H54 (cell line): ENCODE results near the gene EIF3K.

Experiments
- DNase-seq: peaks from one replicate; pipeline ENCODE4 v3.0.0; 2011; ENCODE audit warnings: low spot score, mixed read lengths; ENCODE audit not compliant: insufficient read length
- FAIRE-seq: peaks from 3 replicates; lab custom pipeline; 2011; peaks lifted over from hg19 to GRCh38; lab: Jason Lieb, UNC
- POLR2A ChIP-seq: IDR thresholded peaks from 2 replicates; pipeline ENCODE4 v1.6.1; 2011; ENCODE audit warnings: low read depth, mild to moderate bottlenecking, low read length

Gene EIF3K

DNA sequence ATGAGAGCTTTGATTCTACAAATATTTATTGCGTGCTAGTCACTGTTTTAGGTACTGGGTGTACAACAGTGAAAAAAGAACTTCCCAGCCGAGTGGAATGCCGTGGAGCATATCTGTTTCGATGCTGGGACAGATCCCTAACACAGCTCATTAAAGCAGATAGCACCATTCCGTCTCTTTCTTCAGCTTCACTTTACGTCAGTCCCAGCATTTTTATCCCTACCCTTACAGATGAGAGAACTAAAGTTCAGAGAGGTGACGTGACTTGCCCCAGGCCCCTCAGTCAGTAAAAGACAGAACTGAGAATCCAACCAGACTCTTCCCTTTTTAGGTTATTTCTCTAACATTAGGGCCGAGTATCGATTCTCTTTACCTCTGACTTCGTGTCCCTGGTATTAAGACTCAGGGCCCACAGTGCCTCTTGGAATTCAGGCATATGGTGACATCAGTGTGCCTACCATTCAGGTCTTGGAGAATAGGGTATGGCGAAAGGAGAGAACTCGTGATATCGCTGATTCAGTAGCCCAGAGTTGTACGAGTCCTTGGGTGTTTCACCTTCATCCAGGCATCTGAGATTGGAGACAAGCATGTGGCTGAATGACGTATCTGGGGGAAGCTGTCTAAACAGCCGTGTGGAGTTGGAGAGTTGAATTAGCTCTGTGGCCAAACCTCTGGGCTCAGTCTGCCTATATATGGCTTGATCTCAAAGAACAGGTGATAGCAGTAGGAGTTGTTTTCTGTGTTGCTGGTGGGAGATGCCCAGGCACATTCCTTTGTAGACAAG lies 55.6 kb downstream of the EIF3K start:
- no peak for FAIRE-seq
- DNase-seq = no peak
- TF ChIP-seq POLR2A = no peak

DNA sequence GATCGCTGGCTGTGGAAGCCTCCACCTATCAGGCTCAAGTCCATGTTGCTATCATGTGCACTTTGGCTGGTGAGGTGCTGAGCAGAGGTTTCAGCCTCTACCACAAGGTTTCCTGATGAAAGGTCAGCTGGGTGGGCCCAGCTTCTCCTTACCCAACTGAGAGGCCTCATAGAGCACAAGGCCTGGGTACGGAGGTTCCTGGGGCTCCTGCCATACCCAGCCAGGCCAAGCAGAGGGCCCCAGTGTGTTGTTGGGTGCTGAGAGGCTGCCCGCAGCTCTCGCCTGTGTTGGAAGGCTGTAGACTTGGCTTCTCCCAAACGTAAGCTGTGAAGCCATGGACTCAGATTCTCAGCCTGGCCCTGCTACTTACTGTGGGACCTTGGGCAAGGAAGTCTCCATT lies 56.6 kb downstream of the EIF3K start:
- TF ChIP-seq POLR2A = no peak
- DNase-seq (no peak), FAIRE-seq (no peak)

DNA sequence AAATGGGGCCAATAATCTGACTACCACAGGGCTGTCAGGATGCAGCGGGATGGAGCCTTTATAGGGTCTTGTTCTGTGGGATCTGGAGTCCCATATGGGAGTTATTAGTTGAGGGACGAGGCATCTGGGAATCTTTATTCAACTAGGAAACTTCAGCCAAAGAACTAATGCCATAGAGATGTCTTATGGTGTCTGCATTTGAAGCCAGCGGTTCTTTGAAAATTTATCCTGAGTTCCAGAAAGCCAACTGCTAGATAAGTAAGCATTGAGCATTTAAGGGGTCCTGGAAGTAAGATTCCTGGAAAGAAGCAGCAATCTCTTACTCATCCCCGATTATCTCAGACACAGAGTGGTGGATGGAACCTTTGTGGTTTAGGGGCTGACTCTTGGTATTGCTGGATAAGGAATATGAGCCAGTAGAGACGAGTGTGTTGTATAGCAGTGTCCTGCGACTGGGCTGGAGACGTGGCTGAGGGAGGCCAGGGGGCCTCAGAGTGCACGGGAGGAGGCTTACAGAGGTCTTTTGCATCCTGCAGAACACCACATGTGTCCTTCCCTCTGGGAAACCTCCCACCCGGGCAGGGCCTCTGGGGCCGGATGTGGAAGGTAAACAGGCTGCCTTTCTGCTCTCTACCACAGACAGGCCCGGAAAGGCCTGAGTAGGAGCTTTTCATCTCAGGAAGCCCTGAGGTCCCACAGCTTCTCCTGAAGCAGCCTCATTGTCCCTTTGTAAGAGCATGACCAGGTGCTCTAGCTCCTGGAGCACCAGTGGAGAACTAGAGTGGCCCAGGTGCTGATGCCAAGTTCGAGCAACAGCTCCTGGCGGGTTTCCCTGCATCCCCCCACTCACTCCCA lies 57.3 kb downstream of the EIF3K start:
- no peak for TF ChIP-seq POLR2A
- FAIRE-seq (no peak), DNase-seq (no peak)

DNA sequence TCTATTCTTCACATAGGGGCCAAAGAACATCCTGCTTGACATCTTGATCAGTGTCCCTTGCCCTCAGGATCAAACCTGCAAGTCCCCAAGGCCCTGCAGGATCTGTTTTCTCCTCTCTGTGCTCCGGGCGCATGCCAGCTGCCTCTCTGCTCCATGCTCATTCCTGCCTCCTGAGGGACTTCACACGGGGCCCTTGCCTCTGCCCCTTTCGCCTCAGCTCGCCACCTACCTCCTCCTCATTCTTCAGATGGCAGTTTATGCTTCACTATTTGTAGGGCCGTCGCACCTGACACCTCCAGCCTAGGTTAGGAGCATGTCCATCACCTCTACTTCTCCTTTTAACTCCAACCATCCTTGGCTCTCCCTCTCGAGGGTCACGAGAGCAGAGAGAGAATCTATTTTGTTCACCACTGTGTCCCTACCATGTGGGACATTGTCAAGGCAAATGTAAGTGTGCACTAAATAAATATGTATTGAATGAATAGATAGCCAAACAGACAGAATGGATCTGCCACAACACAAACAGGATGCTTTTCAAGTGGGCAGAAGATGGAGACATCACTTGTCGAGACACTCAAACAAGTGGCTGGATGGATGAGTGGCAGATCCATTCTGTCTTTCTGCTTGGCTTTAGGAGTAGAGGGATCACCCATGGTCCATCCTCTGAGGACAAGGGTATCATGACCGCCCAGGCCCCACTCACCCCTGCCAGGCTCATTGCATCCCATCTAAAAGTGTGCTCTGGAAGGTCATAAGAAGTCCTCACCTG lies 58.1 kb downstream of the EIF3K start:
- DNase-seq = no peak
- TF ChIP-seq POLR2A = no peak
- FAIRE-seq = no peak

DNA sequence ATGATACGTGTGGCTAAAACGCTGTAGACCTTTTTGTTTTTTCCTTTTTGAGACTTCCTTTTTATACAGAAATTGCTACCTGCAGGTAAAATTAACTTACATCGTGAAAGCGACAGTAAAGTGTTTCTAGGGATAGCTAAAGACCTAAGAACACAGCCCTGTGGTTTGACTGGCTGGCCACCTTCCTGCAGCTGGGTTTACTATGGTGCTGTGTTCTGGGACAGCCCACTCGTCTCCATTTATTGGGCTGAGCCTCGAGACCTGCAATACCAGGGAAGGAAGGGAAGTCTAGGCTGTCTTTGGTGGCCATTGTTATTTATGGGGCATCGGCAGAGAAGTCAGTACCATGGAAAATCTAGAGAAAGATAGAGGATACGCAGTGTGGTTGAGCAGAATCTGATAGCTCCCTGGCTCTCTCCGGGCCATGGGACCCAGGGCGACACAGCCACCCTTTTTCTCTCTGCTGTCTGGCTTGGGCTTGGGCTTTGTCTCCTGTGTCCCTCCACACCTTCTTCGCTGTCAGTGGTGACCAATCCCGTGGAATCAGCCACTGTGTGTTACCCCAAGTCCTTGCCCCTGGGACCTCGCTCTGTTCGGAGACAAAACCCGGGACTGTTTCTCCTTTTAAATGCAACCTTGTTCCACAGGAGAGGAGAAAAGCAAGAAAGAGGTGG lies 59.4 kb downstream of the EIF3K start:
- FAIRE-seq = no peak
- no peak for DNase-seq
- no peak for TF ChIP-seq POLR2A

DNA sequence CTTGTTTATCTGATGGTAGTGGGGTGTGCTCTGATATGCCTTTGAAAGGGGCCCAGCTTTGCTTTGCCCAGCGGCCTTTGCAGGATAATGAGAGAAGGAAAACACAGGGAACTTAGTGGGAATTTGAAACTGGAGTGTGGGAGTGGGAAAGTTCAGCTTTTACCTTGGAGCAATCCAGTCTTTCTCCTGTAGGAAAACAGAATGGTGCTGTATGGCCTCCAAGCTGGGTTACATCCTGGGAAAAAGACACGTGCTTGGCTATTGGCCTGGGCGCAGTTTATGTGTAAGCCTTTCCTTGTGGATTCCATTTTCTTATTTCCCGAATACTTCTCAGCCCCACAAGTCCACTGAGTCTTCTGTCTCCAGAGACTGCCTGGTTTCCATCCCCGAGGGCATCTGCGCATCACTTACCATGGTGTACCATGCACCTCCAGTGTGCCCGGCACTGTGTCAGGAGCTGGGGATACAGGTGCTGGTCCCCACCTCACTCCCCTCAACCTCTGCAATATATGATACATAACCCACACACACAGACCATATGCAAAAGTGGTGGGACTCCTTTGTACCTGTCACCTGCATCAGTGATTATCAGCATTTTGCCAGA lies 60.0 kb downstream of the EIF3K start:
- TF ChIP-seq POLR2A = no peak
- DNase-seq (no peak), FAIRE-seq (no peak)

DNA sequence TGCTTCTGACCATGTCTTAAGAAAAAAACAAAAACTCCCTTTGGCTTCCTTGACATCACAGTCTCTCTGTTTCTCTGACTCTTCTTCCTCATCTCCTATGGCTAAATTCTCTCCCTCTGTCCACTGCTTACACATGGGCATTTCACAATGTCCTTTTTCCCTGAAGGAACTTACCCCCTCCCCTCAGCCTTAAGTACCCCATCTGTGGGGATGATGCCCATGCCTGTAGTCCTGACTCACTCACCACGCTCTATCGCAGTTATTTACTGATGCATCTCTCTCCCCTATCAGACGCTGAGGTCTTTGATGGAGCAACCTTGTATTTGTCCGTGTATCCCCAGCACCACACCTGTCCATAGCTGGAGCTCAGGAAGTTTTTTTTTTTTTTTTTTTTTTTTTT lies 60.9 kb downstream of the EIF3K start:
- DNase-seq = no peak
- TF ChIP-seq POLR2A = no peak
- FAIRE-seq = no peak

DNA sequence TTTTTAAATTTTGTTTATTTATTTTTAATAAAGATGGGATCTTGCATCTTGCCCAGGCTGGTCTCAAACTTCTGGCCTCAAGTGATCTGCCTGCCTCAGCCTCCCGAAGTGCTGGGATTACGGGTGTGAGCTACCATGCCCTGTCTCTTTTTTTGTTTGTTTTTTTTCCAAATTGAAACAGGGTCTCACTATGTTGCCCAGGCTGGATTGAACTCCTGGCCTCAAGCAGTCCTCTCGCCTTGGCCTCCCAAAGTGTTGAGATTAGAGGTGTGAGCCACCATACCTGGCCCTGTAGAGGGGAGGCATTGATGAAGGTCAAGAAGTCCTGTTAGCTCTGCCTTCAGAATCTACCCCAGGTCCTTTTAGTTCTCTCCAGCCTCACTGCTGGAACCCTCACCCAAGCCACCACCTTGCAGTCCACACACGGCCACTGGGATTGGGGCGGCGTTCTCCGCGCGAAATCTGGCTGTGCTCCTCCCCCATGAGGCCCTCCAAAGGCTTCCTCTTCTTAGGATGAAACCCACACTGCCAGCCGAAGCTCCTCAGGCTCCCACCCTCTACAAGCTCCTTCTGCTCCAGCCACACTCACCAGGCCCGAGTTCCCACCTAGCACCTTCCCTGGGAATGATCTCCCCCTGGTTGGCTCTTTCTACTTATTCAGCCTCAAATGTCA lies 63.3 kb downstream of the EIF3K start:
- FAIRE-seq = no peak
- no peak for DNase-seq
- TF ChIP-seq POLR2A = no peak

DNA sequence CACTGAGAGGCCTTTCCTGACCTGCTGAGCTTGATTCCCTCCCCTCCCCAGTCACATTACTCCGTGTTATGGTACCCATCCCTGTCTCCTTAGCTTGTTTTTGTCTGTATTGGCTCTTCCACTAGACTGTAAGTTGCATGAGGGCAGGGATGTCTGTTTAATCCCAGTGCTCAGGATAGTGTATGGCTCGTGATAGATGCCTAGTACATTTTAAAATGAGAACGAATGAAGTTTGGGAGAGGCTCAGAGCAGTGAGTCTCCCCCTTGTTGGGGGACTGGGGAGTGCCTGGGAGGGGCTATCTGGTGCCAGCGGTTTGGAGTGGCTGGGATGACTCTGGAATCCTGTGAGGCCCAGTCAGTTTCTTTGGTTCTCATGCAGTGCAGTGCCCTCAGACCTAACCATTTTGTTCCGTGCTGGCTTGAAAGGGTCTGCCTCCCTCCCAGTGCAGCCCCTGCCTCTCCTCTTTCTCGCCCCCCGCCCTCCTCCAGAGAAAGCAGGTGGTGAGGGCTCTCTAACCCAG lies 63.9 kb downstream of the EIF3K start:
- no peak for TF ChIP-seq POLR2A
- FAIRE-seq (no peak), DNase-seq (no peak)

DNA sequence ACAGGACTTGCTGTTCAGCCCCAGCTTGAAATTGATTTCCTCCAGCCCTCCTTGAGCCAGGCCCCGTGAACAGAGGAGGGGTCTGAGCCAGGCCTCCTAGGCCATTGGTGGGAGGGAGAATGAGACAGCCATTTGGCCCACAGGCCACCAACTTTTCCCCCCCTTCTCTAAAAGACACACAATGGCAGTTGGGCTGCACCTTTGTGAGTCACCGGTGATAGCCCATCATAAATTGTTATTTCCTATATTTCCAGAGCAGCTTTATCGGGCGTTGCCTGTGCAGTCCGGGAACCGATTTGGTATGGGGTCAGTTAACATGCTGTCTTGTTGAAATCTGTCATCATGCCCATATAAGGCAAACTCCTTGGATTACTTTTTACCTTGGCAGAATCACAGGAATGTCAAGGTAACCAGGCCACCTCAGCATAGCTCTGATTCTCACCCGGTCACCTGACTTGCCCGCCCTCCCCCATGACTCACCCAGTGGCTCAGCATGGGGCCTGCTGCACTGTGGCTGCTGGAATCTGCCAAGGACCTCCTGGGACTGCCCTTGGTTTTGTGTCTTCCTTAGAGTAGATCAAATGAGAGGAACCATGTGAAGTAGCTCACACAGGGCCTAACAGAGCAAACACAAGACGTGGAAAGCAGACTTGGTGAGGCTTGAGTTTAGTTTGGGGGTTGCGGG lies 64.5 kb downstream of the EIF3K start:
- FAIRE-seq (peak; percentile 70), DNase-seq (peak; percentile 76)
- TF ChIP-seq POLR2A = no peak

DNA sequence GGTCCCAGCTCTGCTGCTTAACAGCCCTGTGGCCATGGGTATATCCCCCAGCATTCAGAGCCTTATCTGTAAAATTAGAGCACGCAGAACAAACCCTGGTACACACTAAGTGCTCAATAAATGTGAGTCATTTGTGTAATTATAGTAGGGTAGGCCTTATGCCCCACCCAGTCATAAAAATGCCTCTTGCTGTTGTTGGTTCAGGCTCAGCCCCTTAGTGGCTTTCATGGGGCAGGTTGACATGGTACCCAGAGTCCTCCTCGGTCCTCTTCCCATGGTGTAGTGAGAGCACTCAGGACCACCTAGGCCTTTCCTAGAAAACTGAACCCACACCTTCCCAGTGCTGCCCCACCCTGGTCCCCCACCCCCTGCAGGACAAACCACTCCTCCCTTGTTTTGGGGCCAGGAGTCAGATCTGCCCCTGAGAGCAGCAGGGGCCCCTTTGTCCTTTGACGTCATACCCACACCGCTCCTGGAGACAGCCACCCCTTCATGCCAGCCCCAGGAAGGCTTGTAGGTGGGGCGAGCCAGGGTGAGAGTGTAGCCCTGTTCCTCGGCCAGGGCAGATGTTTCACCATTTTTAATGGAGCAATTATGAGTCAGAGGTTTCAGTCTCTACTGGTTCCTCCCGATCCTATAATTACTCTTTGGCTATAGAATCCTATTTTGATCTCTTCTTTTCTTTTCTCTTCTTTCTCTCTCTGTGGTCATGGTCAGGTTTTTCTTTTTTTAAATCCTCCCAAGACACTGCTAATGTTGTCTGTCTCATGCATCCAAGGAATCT lies 65.3 kb downstream of the EIF3K start:
- no peak; the same call in 1 of the 2 replicates for TF ChIP-seq POLR2A
- FAIRE-seq = no peak
- peak; percentile 81 for DNase-seq
